PC-9 (cell line): ENCODE data around the gene ABCA1. TPM values are rescaled to one million over a fixed set of nuclear protein-coding genes. Genes with fewer than 3 reads are reported as not detected.

Source experiments
- BruUV-seq: library from RNA; stranded (reverse); fragments of 400-500 nt; replicated peaks from 2 replicates; lab custom pipeline; 2021; lab: Mats Ljungman, UMichigan
- CTCF ChIA-PET: fragments of 300-600 bp; sonication (Branson Sonifier 250); formaldehyde crosslinking; loops from one replicate; lab custom pipeline; 2022; ENCODE audit warnings: antibody characterized with exemption; lab: Charles Lee
- POLR2A ChIA-PET: fragments of 300-600 bp; sonication (Branson Sonifier 250); formaldehyde crosslinking; loops from one replicate; lab custom pipeline; 2022; ENCODE audit warnings: antibody characterized with exemption; ENCODE audit not compliant: unreplicated experiment; lab: Charles Lee
- DNase-seq, 2 experiments: peaks; one replicate each; pipeline versions ENCODE4 v3.0.0 to v3.0.0-alpha.2; 2015 to 2022; ENCODE audit warnings: mixed read lengths in 1 of 2
- H2AFZ ChIP-seq: fragments of 200-600 bp; sonication (generic); 2 replicates; pipeline ENCODE4 v1.8.1; 2017; ENCODE audit warnings: antibody characterized with exemption
- H3F3A ChIP-seq: fragments of 200-600 bp; sonication (generic); 2 replicates; pipeline ENCODE4 v1.8.1; 2017; ENCODE audit warnings: antibody characterized with exemption, mild to moderate bottlenecking, low read depth; ENCODE audit not compliant: insufficient read depth
- H3K27ac ChIP-seq: fragments of 200-600 bp; sonication (generic); 2 replicates; pipeline ENCODE4 v1.6.1; 2016; ENCODE audit warnings: mixed run types
- H3K27me3 ChIP-seq: fragments of 200-600 bp; sonication (generic); 2 replicates; pipeline ENCODE4 v1.6.1; 2016; ENCODE audit warnings: low read depth, mixed run types; ENCODE audit not compliant: insufficient read depth
- H3K36me3 ChIP-seq: fragments of 200-600 bp; sonication (generic); 2 replicates; pipeline ENCODE4 v1.6.1; 2016; ENCODE audit warnings: low read depth, mixed run types
- H3K4me1 ChIP-seq: fragments of 200-600 bp; sonication (generic); replicated peaks from 2 replicates; pipeline ENCODE4 v1.6.1; 2016; ENCODE audit warnings: mixed run types; ENCODE audit not compliant: insufficient read depth
- H3K4me2 ChIP-seq: fragments of 200-600 bp; sonication (generic); 2 replicates; pipeline ENCODE4 v1.6.1; 2017; ENCODE audit warnings: mixed run types
- H3K4me3 ChIP-seq: fragments of 200-600 bp; sonication (generic); 2 replicates; pipeline ENCODE4 v1.6.1; 2016; ENCODE audit warnings: mixed run types
- H3K79me2 ChIP-seq: fragments of 200-600 bp; sonication (generic); 2 replicates; pipeline ENCODE4 v1.6.1; 2017; ENCODE audit warnings: low read depth, mixed run types
- H3K9me2 ChIP-seq: fragments of 200-600 bp; sonication (generic); 2 replicates; pipeline ENCODE4 v1.8.1; 2017; ENCODE audit warnings: mild to moderate bottlenecking; ENCODE audit not compliant: insufficient read depth
- H3K9me3 ChIP-seq: fragments of 200-600 bp; sonication (generic); 2 replicates; pipeline ENCODE4 v1.8.1; 2016; ENCODE audit warnings: low read depth; ENCODE audit not compliant: insufficient read depth
- H4K20me1 ChIP-seq: fragments of 200-600 bp; sonication (generic); 2 replicates; pipeline ENCODE4 v1.8.1; 2017; ENCODE audit not compliant: insufficient read depth
- CTCF ChIP-seq: fragments of 200-600 bp; sonication (generic); conservative IDR thresholded peaks from 2 replicates; pipeline ENCODE4 v1.6.1; 2017; ENCODE audit warnings: mixed run types, antibody characterized with exemption, mild to moderate bottlenecking, moderate library complexity
- EZH2 ChIP-seq: fragments of 200-600 bp; sonication (generic); IDR thresholded peaks from 2 replicates; pipeline ENCODE4 v1.8.0; 2017; ENCODE audit warnings: antibody characterized with exemption, low read depth
- intact Hi-C: fragments of 100-400 bp; cut with micrococcal nuclease; formaldehyde crosslinking; loops from one replicate; pipeline ENCODE4 v1.10.0; 2022; ENCODE audit not compliant: unreplicated experiment
- total RNA-seq: library from RNA; stranded (reverse); gene quantifications from 2 replicates; pipeline ENCODE4 v1.2.3, GENCODE V29; 2021

Gene ABCA1
- total RNA-seq, 1 experiment from 2014 or later, result 38.3 TPM

- H3K9me3 ChIP-seq, result no peaks in the 10 kb centered on the region
- H3K27me3 ChIP-seq, result no peaks in the 10 kb centered on the region
- H3K27ac ChIP-seq, result no peak overlapping the region
- no peaks in the 10 kb centered on the region for H4K20me1 ChIP-seq
- H3K9me2 ChIP-seq, result no peaks in the 10 kb centered on the region
- no peaks in the 10 kb centered on the region for H3K4me1 ChIP-seq
- H3K36me3 ChIP-seq, result 0 out of 2 replicates have a peak, but pooled peaks cover under 1% of the 10 kb centered on the region
- ChIA-PET POLR2A (no interaction called here), CTCF (no interaction called here)
- no peak for DNase-seq
- H3F3A ChIP-seq, result peaks cover 3% of the 10 kb centered on the region; the same call in 1 of the 2 replicates
- TF ChIP-seq EZH2 (no peak), CTCF (no peak)
- intact Hi-C loops, result loop anchor here (10.0 kb wide), 1 partner anchor 470 kb away; the partner anchor contains the start of gene SLC44A1
- H3K79me2 ChIP-seq, result no peaks in the 10 kb centered on the region
- H3K4me3 ChIP-seq, result no peak overlapping the region
- BruUV-seq, result no TSS peak
- no peak overlapping the region for H3K4me2 ChIP-seq
- H2AFZ ChIP-seq, result no peak overlapping the region
Measured at GRCh38 chr9:104774831-104775573, 153.0 kb downstream of the ABCA1 start.

DNA sequence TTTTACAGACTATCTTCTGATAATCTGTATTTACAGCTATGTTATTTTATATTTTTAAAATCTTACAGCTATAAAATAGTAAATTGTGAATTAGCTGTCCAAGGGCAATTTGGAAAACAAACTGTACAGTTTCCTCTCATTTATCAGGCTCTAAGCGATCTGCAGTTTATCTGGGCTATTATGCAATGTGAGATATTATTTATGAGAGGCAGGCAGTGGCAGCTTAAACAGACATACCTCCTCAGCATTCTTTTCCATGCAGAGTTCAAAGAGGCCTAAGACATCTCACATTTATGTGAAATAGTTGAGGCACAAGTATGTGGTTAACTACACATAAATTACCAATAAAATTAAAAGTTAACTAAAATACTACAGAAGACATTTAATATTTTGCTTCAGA is 153.8 kb downstream of the ABCA1 start:
- intact Hi-C loops, result loop anchor here (10.0 kb wide), 1 partner anchor 471 kb away; the partner anchor contains the start of gene SLC44A1
- BruUV-seq, result no TSS peak
- Histone ChIP-seq H3K9me2 (no peaks in the 10 kb centered on the region), H3K4me1 (no peaks in the 10 kb centered on the region), H3K9me3 (no peaks in the 10 kb centered on the region), H2AFZ (no peak overlapping the region), H3K79me2 (no peaks in the 10 kb centered on the region), H3K27me3 (no peaks in the 10 kb centered on the region), H3F3A (peaks cover 5% of the 10 kb centered on the region; the same call in 1 of the 2 replicates), H3K4me2 (no peak overlapping the region), H4K20me1 (no peaks in the 10 kb centered on the region), H3K4me3 (no peak overlapping the region), H3K27ac (no peak overlapping the region), H3K36me3 (no peaks in the 10 kb centered on the region)
- DNase-seq, result no peak
- CTCF ChIA-PET, result no interaction called here
- POLR2A ChIA-PET, result no interaction called here
- no peak for TF ChIP-seq CTCF
- no peak for TF ChIP-seq EZH2

DNA sequence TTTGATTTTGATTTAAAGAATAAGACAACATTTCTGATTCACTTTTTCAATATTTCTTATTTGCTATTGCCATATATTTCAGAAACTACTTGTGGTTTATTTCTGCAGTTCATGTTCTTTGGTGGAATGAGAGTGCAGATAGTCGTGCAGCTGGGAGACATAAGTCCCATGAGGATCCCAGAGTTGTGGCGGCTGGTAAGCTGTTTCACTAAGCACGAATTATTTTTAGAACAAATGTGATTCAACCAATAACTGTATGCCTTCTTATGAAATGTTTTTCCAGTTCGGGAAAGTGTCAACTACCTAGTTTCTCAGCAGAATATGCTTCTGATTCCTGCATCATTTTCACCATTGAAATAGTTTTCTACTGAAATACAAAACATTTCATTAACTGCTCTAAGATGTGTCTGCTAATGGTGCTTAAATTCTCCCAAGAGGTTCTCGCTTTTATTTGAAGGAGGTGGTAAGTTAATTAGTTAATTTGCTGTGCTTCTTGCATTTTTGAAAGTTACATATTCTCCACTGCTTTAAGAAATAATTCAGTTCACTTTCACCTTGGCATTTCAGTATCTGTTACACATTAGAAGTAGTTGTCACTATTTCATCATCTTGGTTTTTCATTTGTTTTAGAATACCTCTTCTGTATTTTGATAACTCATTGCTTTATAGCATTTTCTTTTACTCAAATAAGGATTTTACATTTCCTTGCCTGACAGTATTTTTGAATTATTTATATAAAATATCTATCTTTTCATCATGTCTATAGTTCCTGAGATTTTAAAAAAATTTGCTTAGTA is 155.0 kb downstream of the ABCA1 start:
- Histone ChIP-seq H4K20me1 (no peaks in the 10 kb centered on the region), H3K4me2 (no peak overlapping the region), H3K9me3 (no peaks in the 10 kb centered on the region), H3K4me1 (no peaks in the 10 kb centered on the region), H3K27ac (no peak overlapping the region), H3K79me2 (no peaks in the 10 kb centered on the region), H3K9me2 (no peaks in the 10 kb centered on the region), H3F3A (0 out of 2 replicates have a peak, but pooled peaks cover 5% of the 10 kb centered on the region), H2AFZ (no peak overlapping the region), H3K4me3 (no peak overlapping the region), H3K36me3 (no peaks in the 10 kb centered on the region), H3K27me3 (no peaks in the 10 kb centered on the region)
- intact Hi-C loops, result loop anchor here (10.0 kb wide), 1 partner anchor 472 kb away; the partner anchor contains the start of gene SLC44A1
- CTCF ChIA-PET, result no interaction called here
- no peak for DNase-seq
- no TSS peak for BruUV-seq
- POLR2A ChIA-PET, result no interaction called here
- TF ChIP-seq EZH2 (no peak), CTCF (no peak)
